AG10803 (cell line): ENCODE measurements around the gene CD164.

Source experiments
- DNase-seq: peaks from one replicate; pipeline ENCODE4 v3.0.0; 2010; ENCODE audit warnings: low read depth
- H3K4me3 ChIP-seq: 2 replicates; pipeline ENCODE4 v1.5.1; 2011; ENCODE audit warnings: mild to moderate bottlenecking, low read length, control low read depth
- CTCF ChIP-seq: conservative IDR thresholded peaks from 2 replicates; pipeline ENCODE4 v1.5.1; 2011; ENCODE audit warnings: mild to moderate bottlenecking, low read length, control low read depth, inconsistent platforms

The CD164 gene

GRCh38 chr6:109381747-109382575, at the start of gene CD164:
Gene CD164 (minus strand): TSS chr6:109382467. CDS start chr6:109382378, 89 bp downstream.
- no peak for TF ChIP-seq CTCF
- peak; percentile 93 for DNase-seq
- H3K4me3 ChIP-seq = peak within 1 kb of the TSS; percentile 99

GRCh38 chr6:109429496-109429895, 47.2 kb upstream of the CD164 start:
- TF ChIP-seq CTCF = no peak
- no peak overlapping the region for H3K4me3 ChIP-seq
- DNase-seq = no peak

- peak; percentile 52 for DNase-seq
- no peak for TF ChIP-seq CTCF
- no peak overlapping the region for H3K4me3 ChIP-seq
Observed at GRCh38 chr6:109428889-109429477, 46.7 kb upstream of the CD164 start.

- TF ChIP-seq CTCF = no peak
- DNase-seq = no peak
- H3K4me3 ChIP-seq = no peak overlapping the region
Observed at GRCh38 chr6:109424946-109425345, 42.7 kb upstream of the CD164 start.

- H3K4me3 ChIP-seq = no peak overlapping the region
- TF ChIP-seq CTCF = no peak
- DNase-seq = no peak
Observed at GRCh38 chr6:109421184-109421583, 38.9 kb upstream of the CD164 start.

- DNase-seq = no peak
- no peak overlapping the region for H3K4me3 ChIP-seq
- no peak for TF ChIP-seq CTCF
Observed at GRCh38 chr6:109420751-109421150, 38.5 kb upstream of the CD164 start.

- no peak for DNase-seq
- no peak overlapping the region for H3K4me3 ChIP-seq
- TF ChIP-seq CTCF = no peak
Observed at GRCh38 chr6:109417646-109418045, 35.4 kb upstream of the CD164 start.
